ENCODE results near the gene DNAJB13.
"Not testable (repeated sequence)": the region's sequence is repeated elsewhere in the genome, so short reads cannot be mapped to it uniquely, and the experiment has no call there.

Gene DNAJB13

GRCh38 chr11:73950869-73951710, at the start of gene DNAJB13:
DNAJB13 (plus strand) TSS chr11:73951026; CDS start chr11:73951070, 44 bp downstream.
- DNase-seq (ENCODE audit: low read depth in 3 of 3) = no peak

GRCh38 chr11:73902303-73902702, 48.5 kb upstream of the DNAJB13 start:
- DNase-seq (ENCODE audit: low read depth in 3 of 3) = no peak

GRCh38 chr11:73907191-73907590, 43.6 kb upstream of the DNAJB13 start:
- peak in 1 of 3 donors; percentile 4 for DNase-seq (ENCODE audit: low read depth in 3 of 3)

- no peak for DNase-seq (ENCODE audit: low read depth in 3 of 3)
Measured at GRCh38 chr11:73912026-73912425, 38.8 kb upstream of the DNAJB13 start.

- DNase-seq (ENCODE audit: low read depth in 3 of 3) = no peak
Measured at GRCh38 chr11:73913472-73913871, 37.4 kb upstream of the DNAJB13 start.

GRCh38 chr11:73914284-73914683, 36.5 kb upstream of the DNAJB13 start:
- DNase-seq (ENCODE audit: low read depth in 3 of 3) = no peak

GRCh38 chr11:73916435-73916834, 34.4 kb upstream of the DNAJB13 start:
- DNase-seq (ENCODE audit: low read depth in 3 of 3) = no peak

- no peak for DNase-seq (ENCODE audit: low read depth in 3 of 3)
Measured at GRCh38 chr11:73921180-73921579, 29.6 kb upstream of the DNAJB13 start.

- DNase-seq (ENCODE audit: low read depth in 3 of 3) = no peak
Measured at GRCh38 chr11:73929388-73929787, 21.4 kb upstream of the DNAJB13 start.

- no peak for DNase-seq (ENCODE audit: low read depth in 3 of 3)
Measured at GRCh38 chr11:73931039-73931645, 19.7 kb upstream of the DNAJB13 start.

GRCh38 chr11:73931951-73932350, 18.9 kb upstream of the DNAJB13 start:
- DNase-seq (ENCODE audit: low read depth in 3 of 3) = no peak

- DNase-seq (ENCODE audit: low read depth in 3 of 3) = no peak
Measured at GRCh38 chr11:73932781-73933180, 18.0 kb upstream of the DNAJB13 start.

GRCh38 chr11:73936047-73936446, 14.8 kb upstream of the DNAJB13 start:
- not testable (repeated sequence) for DNase-seq (ENCODE audit: low read depth in 3 of 3)

- DNase-seq (ENCODE audit: low read depth in 3 of 3) = no peak
Measured at GRCh38 chr11:73939096-73939495, 11.7 kb upstream of the DNAJB13 start.

- no peak for DNase-seq (ENCODE audit: low read depth in 3 of 3)
Measured at GRCh38 chr11:73940801-73941570, 9.8 kb upstream of the DNAJB13 start.

GRCh38 chr11:73942010-73942409, 8.8 kb upstream of the DNAJB13 start:
- DNase-seq (ENCODE audit: low read depth in 3 of 3) = no peak

GRCh38 chr11:73944085-73944484, 6.7 kb upstream of the DNAJB13 start:
- no peak for DNase-seq (ENCODE audit: low read depth in 3 of 3)

GRCh38 chr11:73944901-73945300, 5.9 kb upstream of the DNAJB13 start:
- DNase-seq (ENCODE audit: low read depth in 3 of 3) = no peak

- DNase-seq (ENCODE audit: low read depth in 3 of 3) = no peak
Measured at GRCh38 chr11:73945396-73945795, 5.4 kb upstream of the DNAJB13 start.

GRCh38 chr11:73946798-73947458, 3.9 kb upstream of the DNAJB13 start:
- DNase-seq (ENCODE audit: low read depth in 3 of 3) = no peak

GRCh38 chr11:73949246-73949645, 1.6 kb upstream of the DNAJB13 start:
- DNase-seq (ENCODE audit: low read depth in 3 of 3) = no peak

GRCh38 chr11:73949912-73950311, 914 bp upstream of the DNAJB13 start:
- DNase-seq (ENCODE audit: low read depth in 3 of 3) = no peak

All from stimulated activated CD4-positive, alpha-beta T cell treated with anti-CD3 and anti-CD28 coated beads, TNF-alpha, amount 100 ng/mL, for 48 hours (primary cell).